Activated CD4-positive, alpha-beta T cell treated with anti-CD3 and anti-CD28 coated beads, Interleukin-2, Interleukin-6, amounts not matched to agents 100 ng/mL and 50 ng/mL, durations not matched to agents 16 hours and 8 hours (primary cell): ENCODE measurements around the gene PPP2R2C.

ENCODE experiments used
- DNase-seq: peaks from one replicate; pipeline ENCODE4 v3.0.0-alpha.2; 2020

The PPP2R2C gene

DNA sequence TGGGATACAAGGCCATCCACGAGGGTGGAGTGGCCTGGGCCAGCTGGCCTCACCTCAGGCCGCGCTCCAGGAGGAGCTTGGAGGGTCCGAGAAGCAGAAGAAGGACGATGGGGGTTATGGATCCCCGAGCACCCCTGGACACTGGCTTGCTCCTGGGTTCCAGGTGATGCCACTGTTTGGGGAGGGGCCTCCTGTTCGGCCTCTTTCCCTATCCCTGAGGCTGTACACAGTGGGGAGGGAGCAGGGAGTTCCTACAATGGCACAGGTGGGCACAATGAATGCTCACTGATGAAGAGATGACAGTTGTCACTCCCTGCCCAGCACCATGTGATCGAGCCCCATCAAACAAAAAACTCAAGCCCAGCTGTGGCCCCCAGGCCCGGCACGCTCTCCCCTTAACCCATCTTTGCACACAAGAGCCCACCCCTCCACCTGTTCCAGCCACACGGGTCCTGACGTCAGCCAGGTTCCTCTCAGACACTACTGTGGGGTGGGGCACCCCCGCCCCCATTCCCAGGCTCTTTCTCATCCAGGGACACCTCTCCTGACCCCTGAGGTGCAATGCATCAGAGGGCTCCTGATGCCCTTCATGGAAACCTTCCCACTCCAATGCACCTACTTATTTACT lies 132.5 kb downstream of the PPP2R2C start:
- DNase-seq = no peak

DNA sequence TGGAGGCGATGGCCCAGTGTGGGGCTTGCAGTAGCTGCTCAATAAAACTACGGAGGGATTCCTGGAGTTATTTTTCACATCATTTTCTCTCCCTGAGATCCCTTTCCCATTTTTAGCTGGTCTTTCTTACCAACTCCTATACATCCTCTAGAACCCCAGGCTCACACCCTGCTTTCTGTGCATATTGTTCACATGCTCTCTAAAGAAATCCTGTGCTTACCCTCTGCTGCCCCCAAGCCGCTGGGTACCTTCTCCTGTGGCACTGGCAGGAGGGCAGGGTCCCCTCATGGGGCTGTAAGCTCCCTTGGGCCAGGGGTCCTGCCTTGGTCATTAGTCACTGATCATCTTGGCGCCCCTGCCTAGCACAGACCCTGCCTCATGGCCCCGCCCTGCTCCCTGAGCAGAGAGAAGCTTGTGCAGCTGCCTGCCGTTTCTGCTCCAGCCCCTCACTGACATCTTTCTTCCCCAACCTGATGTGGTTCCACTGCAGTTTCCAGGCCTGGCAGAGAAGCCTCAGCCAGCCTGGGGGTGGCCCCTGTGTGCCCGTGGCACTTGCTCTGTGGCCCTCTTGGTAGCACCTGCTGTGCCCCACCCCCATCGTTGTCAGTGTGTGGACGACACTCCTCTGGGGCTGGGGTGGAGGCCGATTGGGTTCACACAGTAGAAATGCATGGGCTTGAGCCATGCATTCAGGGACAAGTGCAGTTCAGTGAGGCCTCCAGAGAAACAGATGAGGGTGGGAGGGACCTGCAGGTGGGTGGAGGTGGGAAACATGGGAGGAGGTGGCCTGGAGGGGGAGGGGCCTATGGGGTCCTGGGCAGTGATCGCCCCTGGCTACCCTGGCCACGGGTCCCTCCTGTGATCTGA lies 133.2 kb downstream of the PPP2R2C start:
- DNase-seq = no peak

DNA sequence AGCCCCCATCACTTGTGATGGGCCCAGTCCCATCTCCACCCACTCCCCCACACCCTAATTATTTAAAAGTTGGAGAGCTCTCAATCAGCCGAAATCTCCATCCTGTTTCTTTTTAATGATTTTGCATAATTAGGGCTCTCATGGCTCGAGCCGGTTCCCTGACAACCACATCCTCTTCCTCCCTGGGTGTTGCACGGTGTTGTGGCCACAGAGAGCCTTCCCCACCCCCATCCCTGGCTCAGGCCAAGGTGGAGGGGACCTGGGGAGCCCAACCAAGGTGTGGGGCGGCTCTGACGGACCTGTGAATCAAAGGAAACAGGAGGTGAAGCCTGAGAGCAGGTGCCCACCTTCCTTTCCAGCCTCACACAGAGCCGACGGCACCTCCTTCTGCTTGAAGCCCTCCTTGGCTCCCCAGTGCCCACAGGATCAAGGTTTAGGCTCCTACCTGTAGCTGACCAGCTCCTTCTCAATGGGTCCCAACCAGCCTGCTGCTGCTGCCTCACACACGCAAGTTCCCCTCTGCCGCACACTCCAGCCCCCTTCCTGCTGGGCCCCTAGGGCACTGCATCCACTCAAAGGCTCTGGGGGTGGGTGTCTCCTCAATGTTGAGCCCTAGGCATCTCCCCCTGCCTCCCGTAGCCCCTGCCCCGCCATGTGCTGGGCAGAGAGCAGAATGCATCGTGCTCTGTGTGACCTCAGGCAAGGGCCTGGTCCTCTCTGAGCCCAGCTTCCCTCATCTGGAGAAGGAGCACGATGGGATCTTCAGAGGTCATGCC lies 134.1 kb downstream of the PPP2R2C start:
- peak; percentile 42 for DNase-seq

DNA sequence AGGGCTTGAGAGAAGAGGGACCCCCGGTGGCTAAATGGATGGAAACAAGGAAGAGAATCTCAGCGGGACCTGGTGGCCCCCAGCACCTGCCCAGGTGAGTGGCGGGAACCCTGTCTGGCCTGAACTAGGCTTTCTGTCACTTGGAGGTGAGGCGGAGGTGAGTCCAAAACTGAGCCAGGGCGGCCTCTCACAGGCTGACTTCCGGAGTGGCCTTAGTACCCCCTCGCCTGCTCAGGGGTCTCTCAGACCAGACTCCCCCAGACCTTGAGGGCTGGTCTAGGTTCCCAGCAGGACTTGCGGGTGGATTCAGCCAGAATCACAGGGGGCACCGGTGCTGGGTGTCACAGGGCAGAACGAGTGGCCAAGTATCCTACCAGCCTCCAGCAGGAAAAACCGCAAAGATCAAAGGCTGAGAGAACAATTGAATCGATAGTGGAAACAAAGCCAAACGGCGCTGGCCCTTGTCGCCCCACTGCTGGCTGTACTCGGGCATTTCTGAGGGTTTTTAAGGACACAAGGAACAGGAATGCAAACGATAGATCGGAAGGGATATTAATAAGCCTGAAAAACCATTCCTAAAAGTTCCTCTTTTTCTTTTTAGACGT lies 135.0 kb downstream of the PPP2R2C start:
- DNase-seq = no peak

DNA sequence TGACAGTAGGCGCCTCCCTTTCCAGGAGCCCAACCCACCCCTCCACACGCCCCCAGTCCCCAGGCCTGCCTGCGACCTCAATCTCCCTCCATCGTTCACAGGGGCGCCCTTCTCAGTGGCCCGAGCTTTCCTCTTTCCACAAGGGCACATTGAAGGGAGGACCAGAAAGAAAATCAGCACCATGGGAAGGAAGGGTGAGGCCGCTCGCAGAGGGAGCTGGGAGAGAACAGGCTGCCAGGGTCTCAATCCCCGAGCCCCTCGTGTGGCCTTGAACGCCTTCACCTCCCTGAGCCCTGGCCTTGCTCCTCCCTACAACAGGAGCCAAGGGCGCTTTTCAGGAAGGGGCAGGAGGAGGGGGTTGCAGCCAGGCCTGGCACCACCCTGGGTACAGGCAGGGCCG lies 136.2 kb downstream of the PPP2R2C start:
- DNase-seq = no peak

DNA sequence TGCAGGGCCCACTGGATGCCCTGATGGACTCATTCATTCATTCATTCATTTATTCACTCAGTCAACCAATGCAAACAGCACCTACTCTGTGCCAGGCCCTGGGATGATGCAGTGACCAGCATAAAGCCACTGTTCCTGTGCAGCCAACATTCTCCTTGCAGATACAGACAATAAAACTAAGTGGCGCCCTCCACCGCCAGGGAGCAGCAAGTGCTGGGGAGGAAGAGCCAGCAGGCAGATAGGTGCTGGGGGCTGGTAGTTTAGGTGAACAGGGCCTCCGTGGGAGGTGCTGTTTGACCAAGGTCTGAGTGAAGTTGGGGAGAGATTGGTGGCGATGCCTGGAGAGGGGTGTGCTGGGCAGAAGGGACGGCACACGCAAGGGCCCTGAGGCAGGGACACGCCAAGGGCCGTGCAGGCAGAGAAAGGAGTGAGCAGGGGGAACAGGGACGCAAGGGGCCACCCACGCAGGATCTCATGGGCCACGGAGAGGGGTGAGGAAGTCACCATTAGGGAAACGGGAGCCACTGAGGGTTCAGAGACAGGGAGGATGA lies 137.3 kb downstream of the PPP2R2C start:
- DNase-seq = no peak

DNA sequence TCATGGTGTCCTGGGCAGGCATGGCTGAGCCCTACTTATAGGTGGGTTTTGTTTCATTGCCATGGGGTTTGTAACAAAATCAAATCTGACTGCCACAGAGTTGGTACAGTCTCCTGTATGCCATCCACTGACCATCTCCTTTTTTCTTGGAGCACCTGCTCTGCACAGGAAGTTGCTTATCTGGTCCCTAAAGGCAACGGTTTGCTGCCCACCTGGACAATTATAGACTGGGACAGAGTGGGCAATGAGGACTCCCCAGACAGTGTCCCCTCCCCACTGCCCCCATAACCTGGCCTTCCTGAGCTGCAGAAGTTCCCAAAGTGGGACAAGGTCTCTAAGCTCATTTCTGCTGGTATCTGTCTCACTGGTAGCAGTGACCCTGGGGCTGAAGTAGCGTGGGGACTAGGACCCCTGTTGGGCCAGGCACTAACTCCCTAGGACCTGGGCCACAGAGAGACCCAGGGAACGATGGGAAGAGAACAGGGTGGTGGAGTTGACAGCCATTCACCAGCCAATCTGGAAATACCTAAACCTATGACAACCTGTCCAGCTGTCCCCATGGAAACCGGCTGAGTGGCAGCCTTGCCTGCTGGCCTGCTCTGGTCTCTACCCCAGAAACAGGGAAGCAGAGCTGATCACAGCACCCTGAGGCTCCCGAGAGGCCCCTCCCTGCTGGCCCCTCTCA lies 138.1 kb downstream of the PPP2R2C start:
- no peak for DNase-seq

DNA sequence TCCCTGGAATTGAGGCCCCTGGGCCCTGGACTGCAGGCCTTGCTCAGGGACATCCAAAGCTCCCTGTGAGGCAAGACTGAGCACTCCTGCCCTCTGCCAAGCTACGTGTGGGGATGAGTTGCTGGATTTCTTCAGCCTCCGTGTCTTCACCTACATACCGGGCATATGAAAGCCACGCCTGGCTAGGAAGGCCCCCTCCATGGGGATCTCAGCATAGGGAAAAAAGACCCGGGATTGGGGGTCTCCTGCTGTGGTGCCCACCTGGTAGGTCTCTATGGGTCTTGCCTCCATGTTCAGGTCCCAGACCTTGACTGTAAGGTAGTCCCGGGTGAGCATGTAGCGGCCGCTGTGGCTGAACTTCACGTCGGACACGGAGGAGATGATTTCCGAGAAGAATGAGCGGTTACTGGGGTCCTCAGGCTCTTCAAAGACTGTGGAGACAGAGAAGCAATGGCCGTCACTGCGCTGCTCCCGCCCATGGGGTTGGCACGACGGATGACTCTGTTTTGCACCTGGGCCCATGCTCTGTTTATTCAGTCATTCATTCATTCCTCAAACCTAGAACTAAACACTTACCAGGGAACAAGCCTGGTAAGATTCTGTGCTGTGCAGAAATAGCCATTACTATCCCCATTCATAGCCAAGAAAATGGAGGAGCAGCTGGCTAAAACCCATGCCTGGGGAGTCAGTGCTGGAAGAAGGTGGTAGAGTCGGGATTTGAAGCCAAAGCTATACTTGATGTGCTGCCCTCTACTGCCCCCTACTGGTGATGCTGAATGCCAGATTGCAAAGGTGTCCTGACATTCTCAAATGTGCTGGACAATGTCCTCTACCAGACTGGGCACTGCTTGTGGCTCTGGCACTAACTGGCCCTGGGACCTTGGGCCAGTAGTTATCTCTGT lies 138.9 kb downstream of the PPP2R2C start:
- peak; percentile 62 for DNase-seq

DNA sequence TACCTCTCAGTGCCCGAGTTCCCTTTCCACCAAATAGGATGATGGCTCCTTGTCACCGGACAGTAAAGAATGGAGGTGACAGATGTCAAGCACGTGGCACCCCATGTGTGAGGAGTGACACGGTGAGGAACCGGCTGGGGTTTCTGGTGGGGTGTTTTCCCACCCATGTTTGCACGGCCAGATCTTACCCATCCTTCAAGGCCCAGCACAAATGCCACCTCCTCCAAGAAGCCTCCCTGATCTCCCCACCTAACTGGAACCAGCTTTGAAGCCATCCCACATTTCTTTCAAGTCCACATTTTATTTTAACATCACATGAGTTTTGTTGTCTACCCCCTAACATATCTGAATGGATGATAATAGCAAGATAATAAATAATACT lies 139.8 kb downstream of the PPP2R2C start:
- no peak for DNase-seq

DNA sequence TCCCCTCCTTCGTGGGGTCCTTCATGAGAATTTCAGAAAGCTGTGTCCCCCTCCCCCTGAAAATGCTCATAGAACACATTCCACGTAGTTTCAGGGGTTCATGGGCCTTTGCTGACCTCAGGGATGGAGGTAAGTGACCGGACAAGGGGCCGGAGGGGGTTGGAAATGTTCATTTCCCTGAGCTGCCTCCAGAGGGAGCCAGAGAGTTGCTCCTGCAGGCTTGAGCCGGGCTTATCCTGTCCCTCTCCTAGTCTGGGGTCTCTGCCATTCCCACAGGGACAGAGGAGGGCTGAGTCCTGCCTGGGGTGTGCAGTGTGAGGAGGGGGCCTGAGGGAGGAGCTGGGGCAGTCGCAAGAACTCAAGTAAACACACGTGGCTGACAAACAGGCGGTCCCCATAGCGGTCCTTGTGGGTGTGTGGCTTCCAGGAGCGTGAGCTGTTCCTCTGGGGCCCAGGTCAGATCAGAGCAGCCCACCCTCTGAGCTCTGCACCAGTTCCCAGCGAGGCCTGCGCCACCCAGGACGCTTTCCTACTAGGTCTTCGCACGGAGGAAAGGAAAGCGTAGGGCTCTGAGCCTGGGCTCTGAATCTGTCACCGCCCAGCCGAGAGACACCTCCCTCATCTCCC lies 140.3 kb downstream of the PPP2R2C start:
- DNase-seq = peak; percentile 40

DNA sequence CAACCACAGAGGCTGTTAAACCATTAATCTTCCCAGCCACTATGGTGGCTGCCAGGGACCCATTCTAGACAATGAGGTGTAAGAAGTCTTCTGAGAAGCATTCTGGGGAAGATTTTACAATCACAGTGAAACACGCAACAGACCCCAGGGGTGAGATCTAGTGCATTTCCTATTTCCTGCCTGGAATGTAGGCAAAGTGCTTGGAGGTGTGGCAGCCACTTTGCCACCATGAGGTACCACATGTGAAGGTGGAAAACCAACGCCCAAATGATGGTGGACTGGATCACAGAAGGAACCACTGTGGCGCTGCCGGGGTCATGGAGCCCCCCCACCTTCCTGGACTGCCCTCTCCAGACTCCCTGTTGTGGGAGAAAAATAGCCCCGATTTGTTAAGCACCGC lies 140.9 kb downstream of the PPP2R2C start:
- DNase-seq = no peak

DNA sequence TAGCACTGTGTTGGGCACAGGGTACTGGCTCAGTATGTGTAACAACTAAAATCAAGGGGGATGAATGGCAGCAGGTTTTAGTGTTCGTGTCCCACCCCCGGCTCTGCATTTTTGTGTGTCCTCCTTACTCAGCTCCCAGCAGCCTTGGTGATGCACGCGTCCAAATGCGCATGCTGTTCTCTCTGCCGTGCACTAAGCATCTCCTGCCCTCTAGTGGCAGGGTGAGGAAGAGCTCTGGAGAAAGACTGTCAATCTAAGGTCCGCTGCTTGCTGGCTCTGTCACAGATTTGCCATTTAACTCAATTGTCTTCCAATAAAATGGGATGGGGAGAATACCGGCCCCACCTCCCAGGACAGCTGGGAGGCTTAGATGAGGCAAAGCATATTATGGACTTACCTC lies 141.4 kb downstream of the PPP2R2C start:
- peak; percentile 65 for DNase-seq

DNA sequence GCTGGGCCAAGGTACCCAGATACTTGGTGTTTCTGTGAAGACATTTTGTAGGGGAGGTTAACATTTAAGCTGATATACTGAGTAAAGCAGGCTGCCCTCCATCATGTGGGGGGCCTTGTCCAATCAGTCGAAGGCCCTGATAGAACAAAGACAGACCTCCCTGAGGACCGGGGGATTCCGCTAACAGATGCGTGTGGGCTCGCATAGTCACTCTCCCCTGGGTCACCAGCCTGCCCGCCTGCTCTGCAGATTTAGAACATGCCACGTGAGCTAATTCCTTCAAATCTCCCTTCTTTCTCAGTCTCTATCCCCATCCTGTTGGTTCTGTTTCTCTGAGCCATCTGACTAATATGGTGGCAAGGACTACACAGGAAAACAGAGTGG lies 142.0 kb downstream of the PPP2R2C start:
- no peak for DNase-seq

DNA sequence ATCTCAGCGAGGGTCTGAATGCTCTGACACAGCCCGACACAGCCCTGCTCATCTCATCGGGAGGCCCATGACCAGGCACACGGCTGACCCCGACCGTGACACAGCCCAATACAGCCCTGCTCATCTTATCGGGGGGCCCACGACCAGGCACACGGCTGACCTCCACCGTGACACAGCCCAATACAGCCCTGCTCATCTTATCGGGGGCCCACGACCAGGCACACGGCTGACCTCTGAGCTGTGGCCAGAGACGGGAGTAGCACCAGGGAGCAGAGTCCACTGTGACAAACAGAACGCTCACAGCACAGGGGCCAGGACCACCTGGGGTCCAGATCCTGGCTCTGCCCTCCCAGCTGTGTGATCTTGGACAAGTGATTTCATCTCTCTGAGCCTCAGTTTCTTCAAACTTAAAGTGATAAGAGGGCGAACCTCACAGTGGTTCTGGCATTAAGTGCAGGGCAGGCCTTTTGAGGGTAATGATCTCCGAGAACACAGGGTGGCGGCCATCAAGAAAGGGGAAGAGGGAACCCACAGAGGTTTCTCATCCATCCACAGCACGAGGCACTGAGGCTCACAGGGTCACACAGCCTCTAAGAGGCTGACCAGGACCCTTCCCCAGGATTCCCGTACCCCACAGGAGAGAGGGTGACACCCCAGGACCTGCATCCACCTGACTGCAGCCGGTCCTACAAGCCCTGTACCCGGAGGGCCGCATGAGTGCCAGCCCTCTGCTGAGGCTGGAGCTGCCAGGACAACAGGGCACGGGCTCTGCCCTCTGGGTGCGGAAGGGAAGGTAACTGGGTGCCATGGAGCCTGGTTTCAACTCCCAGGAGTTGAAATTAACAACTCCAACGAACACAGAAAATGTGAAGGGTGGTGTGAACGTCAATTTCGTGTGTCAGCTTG lies 142.7 kb downstream of the PPP2R2C start:
- no peak for DNase-seq

DNA sequence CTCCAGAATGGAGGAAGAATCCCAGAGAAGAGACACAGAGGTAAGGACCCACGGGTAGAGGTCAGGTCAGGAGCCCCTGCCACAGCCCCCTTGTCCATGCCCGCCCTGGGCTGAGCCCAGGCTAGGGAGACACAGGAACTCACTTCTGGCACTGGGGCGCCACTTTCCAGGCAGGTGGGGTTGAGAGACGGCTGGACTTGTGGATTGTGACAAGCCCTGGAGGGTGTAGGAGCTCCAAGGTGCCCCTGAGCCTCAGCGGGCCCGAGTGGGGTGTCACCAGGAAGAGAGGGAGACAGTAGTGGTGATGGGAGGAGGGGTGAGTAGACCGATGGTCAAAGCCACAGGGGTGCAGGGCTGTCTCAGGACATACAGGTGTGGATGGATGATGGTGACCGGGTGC lies 143.9 kb downstream of the PPP2R2C start:
- no peak for DNase-seq

DNA sequence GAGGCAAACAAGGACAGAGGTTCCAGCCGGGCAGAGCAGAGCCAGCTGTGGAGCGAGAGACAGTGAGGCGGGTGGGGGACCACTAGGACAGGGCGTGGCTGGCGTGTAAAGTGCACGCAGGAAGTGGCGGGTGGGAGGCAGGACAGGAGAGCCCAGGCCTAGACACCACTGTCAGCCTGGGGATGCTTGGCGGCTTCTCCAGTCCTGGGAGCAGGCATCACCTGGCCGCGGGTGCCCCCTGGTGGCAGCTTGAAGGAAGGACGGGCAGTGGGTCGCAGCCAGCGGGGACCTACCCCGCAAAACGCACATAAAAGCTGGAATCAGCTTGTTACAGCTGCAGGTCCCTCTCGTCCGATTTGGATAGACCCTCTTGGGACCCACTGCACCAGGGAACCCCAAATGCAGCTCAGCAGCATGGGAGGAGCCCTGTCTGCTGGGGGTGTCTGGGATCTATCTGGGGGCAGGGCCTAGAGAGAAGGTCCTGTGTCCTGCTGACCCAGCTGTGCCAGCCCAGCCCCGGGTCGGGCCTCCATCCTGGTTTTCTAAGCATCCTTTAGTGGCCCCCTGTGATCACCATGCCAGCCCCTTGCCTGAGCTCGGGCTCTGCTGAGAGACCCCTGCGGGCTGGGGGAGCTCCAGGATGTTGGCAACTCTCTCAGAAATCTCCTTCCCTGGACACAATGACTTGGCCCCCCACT lies 145.0 kb downstream of the PPP2R2C start:
- peak; percentile 86 for DNase-seq

DNA sequence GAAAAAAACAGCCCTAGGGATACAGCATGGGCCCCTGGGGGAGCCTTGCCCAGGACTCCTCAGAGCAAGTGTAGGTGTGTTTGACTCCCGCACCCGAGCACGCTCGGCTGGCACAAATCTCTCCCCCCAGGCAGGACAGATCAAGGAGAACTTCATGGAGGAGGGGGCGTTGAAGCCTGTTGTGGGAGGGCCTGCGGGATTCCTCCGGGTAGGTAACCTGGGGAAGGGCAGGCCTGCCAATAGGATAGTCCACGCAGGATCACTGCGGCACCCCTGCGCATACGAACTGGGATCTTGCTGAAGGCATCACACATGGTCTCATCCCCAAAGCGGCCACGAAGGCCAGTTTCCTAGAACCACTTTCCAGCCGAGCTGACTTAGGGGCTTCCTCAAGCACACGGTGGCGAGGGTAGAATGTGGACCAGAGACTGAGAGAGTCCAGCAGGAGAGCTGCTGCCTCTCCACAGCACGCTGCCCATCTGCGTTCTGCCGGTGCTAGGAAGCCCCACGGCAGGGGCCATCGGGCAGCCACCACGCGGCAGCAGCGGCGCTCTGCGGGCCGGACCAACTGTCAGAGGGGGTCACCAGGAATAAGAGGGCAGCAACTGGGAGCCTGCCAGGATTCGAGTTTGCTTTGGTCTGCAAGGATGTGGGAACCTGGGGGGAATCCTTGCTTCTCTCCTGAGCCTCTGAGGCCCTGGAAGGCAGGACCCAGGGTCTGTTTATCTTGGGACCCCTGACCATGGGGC lies 145.9 kb downstream of the PPP2R2C start:
- DNase-seq = no peak

DNA sequence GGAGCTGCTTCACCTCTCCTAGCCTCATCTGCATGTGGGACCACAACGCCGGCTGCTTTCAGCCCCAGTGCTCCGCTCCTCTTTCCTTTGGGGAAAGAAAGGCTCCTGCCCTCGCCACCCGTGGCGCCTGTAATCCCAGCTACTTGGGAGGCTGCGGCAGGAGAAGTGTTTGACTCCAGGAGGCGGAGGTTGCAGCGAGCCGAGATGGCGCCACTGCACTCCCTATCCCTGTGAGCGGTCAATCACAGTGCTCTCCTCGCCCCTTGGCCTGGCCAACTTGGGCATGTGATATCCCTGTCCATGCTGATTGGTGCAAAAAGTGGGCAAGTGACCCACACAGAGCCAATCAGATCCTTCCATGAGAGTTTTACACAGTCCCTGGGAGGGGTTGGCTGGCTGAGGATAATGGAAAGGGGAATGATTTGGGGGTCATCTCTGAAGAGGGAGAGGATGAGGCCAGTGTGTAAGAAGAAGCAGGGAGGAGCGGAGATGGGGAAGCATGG lies 146.6 kb downstream of the PPP2R2C start:
- no peak for DNase-seq
